Measurements from ENCODE around the gene USP10.

GRCh38 chr16:84815462-84815861 is 115.7 kb downstream of the USP10 start:
- TF ChIP-seq CTCF (IDR thresholded peaks at IDR 0.05) (no peak), POLR2A (IDR thresholded peaks at IDR 0.05) (no peak)

All from transverse colon (tissue), 3 donors.